CD4-positive, alpha-beta T cell (primary cell): ENCODE results near the gene SLC30A1. TPM values are rescaled to one million over a fixed set of nuclear protein-coding genes. Genes with fewer than 3 reads are reported as not detected.
A peak's percentile ranks its signal among the peaks of the same experiment; 100 is the strongest.

Source experiments
- ATAC-seq: fragments of 200-7000 bp; cut with Tn5 transposase; one replicate; pipeline ENCODE4 v1.10.0; 2022; ENCODE audit warnings: mild to moderate bottlenecking; ENCODE audit not compliant: poor library complexity
- CTCF ChIA-PET: fragments of 350-600 bp; sonication (Branson Sonifier 250); formaldehyde crosslinking; loops from one replicate; lab custom pipeline; 2021; ENCODE audit warnings: antibody characterized with exemption, inconsistent platforms; lab: Charles Lee
- POLR2A ChIA-PET: fragments of 350-600 bp; sonication (Branson Sonifier 250); formaldehyde crosslinking; loops from one replicate; lab custom pipeline; 2021; ENCODE audit warnings: antibody characterized with exemption, inconsistent platforms; lab: Charles Lee
- DNase-seq, 14 experiments: peaks; one replicate each; pipeline ENCODE4 v3.0.0-alpha.2; 2013 to 2020; ENCODE audit warnings: mixed read lengths in 2 of 14
- H3K27ac ChIP-seq, 2 donors: one replicate each; pipeline versions ENCODE4 v1.5.1 to v1.7.0; 2013; ENCODE audit warnings: low read length in 2 of 2, low read depth in 1 of 2, mild to moderate bottlenecking in 1 of 2
- H3K27me3 ChIP-seq, 2 experiments: 1 replicate in 1 of 2; 2 replicates in 1 of 2; pipeline versions ENCODE4 v1.6.1 to v1.7.0; 2013; ENCODE audit warnings: low read length in 2 of 2, control low read depth in 1 of 2, mild to moderate bottlenecking in 1 of 2, moderate library complexity in 1 of 2; ENCODE audit not compliant: insufficient read depth in 2 of 2, control insufficient read depth in 1 of 2
- H3K36me3 ChIP-seq: one replicate; pipeline ENCODE4 v1.6.1; 2013; ENCODE audit warnings: low read length, control low read depth; ENCODE audit not compliant: insufficient read depth
- H3K4me1 ChIP-seq: one replicate; pipeline ENCODE4 v1.6.1; 2013; ENCODE audit warnings: low read length, control low read depth; ENCODE audit not compliant: insufficient read depth
- H3K4me3 ChIP-seq: one replicate; pipeline ENCODE4 v1.5.1; 2013; ENCODE audit warnings: mild to moderate bottlenecking, low read length, moderate library complexity
- H3K9me3 ChIP-seq, 2 experiments: 1 replicate in 1 of 2; 2 replicates in 1 of 2; pipeline versions ENCODE4 v1.6.1 to v1.7.0; 2013; ENCODE audit warnings: low read length in 2 of 2, mild to moderate bottlenecking in 2 of 2, control low read depth in 1 of 2, moderate library complexity in 1 of 2; ENCODE audit not compliant: control insufficient read depth in 1 of 2, insufficient read depth in 1 of 2
- H3K27ac Mint-ChIP-seq: one replicate; pipeline ENCODE4 v1.8.0; 2020; ENCODE audit warnings: mixed read lengths
- H3K27me3 Mint-ChIP-seq: one replicate; pipeline ENCODE4 v1.8.0; 2021; ENCODE audit warnings: mixed read lengths
- H3K36me3 Mint-ChIP-seq: one replicate; pipeline ENCODE4 v1.8.0; 2021; ENCODE audit warnings: low read depth, mixed read lengths
- H3K4me1 Mint-ChIP-seq: one replicate; pipeline ENCODE4 v1.8.0; 2021; ENCODE audit warnings: low read depth, mixed read lengths
- H3K4me3 Mint-ChIP-seq: one replicate; pipeline ENCODE4 v1.8.0; 2020; ENCODE audit warnings: mild to moderate bottlenecking, mixed read lengths
- H3K9me3 Mint-ChIP-seq: one replicate; pipeline ENCODE4 v1.8.0; 2020; ENCODE audit warnings: mixed read lengths
- CTCF ChIP-seq: fragments of 200-600 bp; IDR thresholded peaks from one replicate; pipeline ENCODE4 v1.8.0; 2022; ENCODE audit warnings: antibody characterized with exemption, mild to moderate bottlenecking
- intact Hi-C, 2 experiments: fragments of 100-400 bp; cut with DNase I in 1 of 2; cut with micrococcal nuclease in 1 of 2; formaldehyde crosslinking; loops; one replicate each; pipeline versions ENCODE4 v1.15.1 to v1.9.0; 2023 to 2025; cut with DNase I, micrococcal nuclease
- total RNA-seq, 174 experiments: library from RNA in 2 of 174; stranded (reverse) in 2 of 174; gene quantifications; one replicate each; pipeline ENCODE4 v1.2.3 and lab custom pipeline; 2021 to 2026

The SLC30A1 gene
- total RNA-seq, 2 experiments from 2014 or later = 6.0 TPM

- H3K4me1 Mint-ChIP-seq = peaks cover 21% of the 10 kb centered on the region
- H3K27ac Mint-ChIP-seq = no peak overlapping the region
- H3K4me1 ChIP-seq = peaks cover 13% of the 10 kb centered on the region
- DNase-seq (peak in 2 of 14 experiments; percentile 33 to 45), ATAC-seq (no peak)
- H3K36me3 ChIP-seq = no peaks in the 10 kb centered on the region
- H3K9me3 ChIP-seq = no peaks in the 10 kb centered on the region
- H3K9me3 Mint-ChIP-seq = no peaks in the 10 kb centered on the region
- no peak overlapping the region for H3K4me3 ChIP-seq
- intact Hi-C loops = no loop called here
- CTCF ChIA-PET = interaction anchor here (0.6 kb wide), 1 partner anchor 1112 kb away, joined by 3 read pairs; no protein-coding TSS in a partner anchor
- H3K27ac ChIP-seq = no peak overlapping the region
- POLR2A ChIA-PET = no interaction called here
- TF ChIP-seq CTCF = no peak
- H3K27me3 Mint-ChIP-seq = no peaks in the 10 kb centered on the region
- no peaks in the 10 kb centered on the region for H3K27me3 ChIP-seq
- H3K4me3 Mint-ChIP-seq = no peak overlapping the region
- H3K36me3 Mint-ChIP-seq = no peaks in the 10 kb centered on the region
Measured at GRCh38 chr1:211610779-211611556, 32.0 kb upstream of the SLC30A1 start.

GRCh38 chr1:211609120-211610024 is 30.4 kb upstream of the SLC30A1 start:
- Histone ChIP-seq H3K27me3 (no peaks in the 10 kb centered on the region), H3K36me3 (no peaks in the 10 kb centered on the region), H3K9me3 (no peaks in the 10 kb centered on the region), H3K4me1 (peaks cover 13% of the 10 kb centered on the region), H3K4me3 (no peak overlapping the region), H3K27ac (no peak overlapping the region)
- no peak for ATAC-seq
- no peak for TF ChIP-seq CTCF
- Mint-ChIP-seq H3K4me3 (no peak overlapping the region), H3K4me1 (peaks cover 28% of the 10 kb centered on the region), H3K36me3 (no peaks in the 10 kb centered on the region), H3K27ac (no peak overlapping the region), H3K27me3 (no peaks in the 10 kb centered on the region), H3K9me3 (no peaks in the 10 kb centered on the region)
- no peak for DNase-seq
- ChIA-PET CTCF (no interaction called here), POLR2A (no interaction called here)
- intact Hi-C loops = no loop called here

GRCh38 chr1:211607754-211608473 is 29.0 kb upstream of the SLC30A1 start:
- Mint-ChIP-seq H3K27ac (no peak overlapping the region), H3K4me3 (no peak overlapping the region), H3K27me3 (no peaks in the 10 kb centered on the region), H3K4me1 (peaks cover 28% of the 10 kb centered on the region), H3K9me3 (no peaks in the 10 kb centered on the region), H3K36me3 (no peaks in the 10 kb centered on the region)
- Histone ChIP-seq H3K27me3 (no peaks in the 10 kb centered on the region), H3K4me1 (peaks cover 13% of the 10 kb centered on the region), H3K9me3 (no peaks in the 10 kb centered on the region), H3K27ac (no peak overlapping the region), H3K36me3 (no peaks in the 10 kb centered on the region), H3K4me3 (no peak overlapping the region)
- DNase-seq (no peak), ATAC-seq (no peak)
- no peak for TF ChIP-seq CTCF
- CTCF ChIA-PET = interaction anchor here (2.5 kb wide), 1 partner anchor 29 kb away, joined by 5 read pairs; the partner anchor contains the start of gene SLC30A1
- POLR2A ChIA-PET = interaction anchor here (0.6 kb wide), 1 partner anchor 25 kb away, joined by 4 read pairs; no protein-coding TSS in a partner anchor
- intact Hi-C loops = no loop called here
